Measurements from ENCODE around the gene ZNF618. TPM values are rescaled to one million over a fixed set of nuclear protein-coding genes. Genes with fewer than 3 reads are reported as not detected.

ZNF618 gene
- polyA plus RNA-seq, 1 experiment = 8.7 TPM

DNA sequence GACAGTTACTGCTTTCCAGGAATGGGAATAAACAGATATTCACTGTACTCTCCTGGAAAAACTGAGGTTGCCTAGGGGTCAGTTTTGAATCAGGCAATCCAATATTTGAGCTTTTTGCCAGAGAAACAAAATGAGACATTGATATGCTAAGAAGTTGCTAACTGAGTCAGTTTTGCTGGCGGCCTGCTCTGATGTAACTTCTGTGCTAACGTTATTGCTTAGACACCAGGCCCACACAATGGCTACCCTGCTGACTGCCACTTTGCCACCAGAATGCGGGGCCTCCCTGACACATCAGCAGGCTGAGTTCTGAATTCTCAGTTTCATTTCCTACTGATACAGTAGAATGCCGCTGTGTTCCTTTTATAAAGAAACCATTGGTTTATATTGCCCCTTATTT is 18.2 kb upstream of the ZNF618 start:
- ChIA-PET POLR2A (no interaction called here), CTCF (interaction anchor here (1.7 kb wide), 1 partner anchor 19 kb away, joined by 6 read pairs; no protein-coding TSS in a partner anchor)
- no peak overlapping the region for H3K4me3 ChIP-seq (ENCODE audit: low read depth, low read length)
- no peak for TF ChIP-seq CTCF (IDR thresholded peaks at IDR 0.05; ENCODE audit: low read depth, low read length)
- no peak overlapping the region for H3K27ac ChIP-seq (ENCODE audit: low read depth, low read length)
- DNase-seq (ENCODE audit: low read depth, low spot score) = no peak
- peaks cover 3% of the 10 kb centered on the region; the same call in 1 of the 2 replicates for H3K9me3 ChIP-seq (ENCODE audit: control insufficient read depth, insufficient read depth, low read length)
- peaks cover 26% of the 10 kb centered on the region for H3K27me3 ChIP-seq (ENCODE audit: control insufficient read depth, insufficient read depth, low read length)

GRCh38 chr9:113858282-113858681 is 17.8 kb upstream of the ZNF618 start:
- H3K4me3 ChIP-seq (ENCODE audit: low read depth, low read length) = no peak overlapping the region
- peaks cover 30% of the 10 kb centered on the region for H3K27me3 ChIP-seq (ENCODE audit: control insufficient read depth, insufficient read depth, low read length)
- no peak for DNase-seq (ENCODE audit: low read depth, low spot score)
- ChIA-PET POLR2A (no interaction called here), CTCF (interaction anchor here (1.7 kb wide), 1 partner anchor 19 kb away, joined by 6 read pairs; no protein-coding TSS in a partner anchor)
- no peak overlapping the region for H3K27ac ChIP-seq (ENCODE audit: low read depth, low read length)
- peaks cover 5% of the 10 kb centered on the region; the same call in 1 of the 2 replicates for H3K9me3 ChIP-seq (ENCODE audit: control insufficient read depth, insufficient read depth, low read length)
- no peak for TF ChIP-seq CTCF (IDR thresholded peaks at IDR 0.05; ENCODE audit: low read depth, low read length)

DNA sequence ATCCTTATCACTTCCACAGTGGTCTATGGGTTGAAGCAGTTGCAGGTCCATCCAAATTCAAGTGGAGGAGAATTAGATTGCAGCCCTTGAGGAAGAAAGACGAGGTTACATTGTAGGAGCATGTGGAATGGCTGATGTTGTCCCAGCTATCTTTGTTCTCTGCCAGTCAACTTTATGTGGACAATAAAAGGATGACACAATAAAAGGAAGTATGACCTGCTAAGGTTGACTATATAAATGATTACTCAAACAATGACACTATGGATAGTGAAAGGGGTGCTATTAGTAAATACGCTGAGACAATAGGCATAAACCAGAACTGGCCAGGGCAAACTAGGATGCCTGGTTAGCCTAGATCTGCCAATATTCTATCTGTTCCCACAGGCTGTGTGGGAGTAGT is 12.8 kb upstream of the ZNF618 start:
- POLR2A ChIA-PET = no interaction called here
- DNase-seq (ENCODE audit: low read depth, low spot score) = no peak
- Histone ChIP-seq H3K27ac (ENCODE audit: low read depth, low read length) (no peak overlapping the region), H3K27me3 (ENCODE audit: control insufficient read depth, insufficient read depth, low read length) (peaks cover 36% of the 10 kb centered on the region), H3K9me3 (ENCODE audit: control insufficient read depth, insufficient read depth, low read length) (peaks cover 5% of the 10 kb centered on the region; the same call in 1 of the 2 replicates), H3K4me3 (ENCODE audit: low read depth, low read length) (no peak overlapping the region)
- TF ChIP-seq CTCF (IDR thresholded peaks at IDR 0.05; ENCODE audit: low read depth, low read length) = no peak
- CTCF ChIA-PET = no interaction called here

DNA sequence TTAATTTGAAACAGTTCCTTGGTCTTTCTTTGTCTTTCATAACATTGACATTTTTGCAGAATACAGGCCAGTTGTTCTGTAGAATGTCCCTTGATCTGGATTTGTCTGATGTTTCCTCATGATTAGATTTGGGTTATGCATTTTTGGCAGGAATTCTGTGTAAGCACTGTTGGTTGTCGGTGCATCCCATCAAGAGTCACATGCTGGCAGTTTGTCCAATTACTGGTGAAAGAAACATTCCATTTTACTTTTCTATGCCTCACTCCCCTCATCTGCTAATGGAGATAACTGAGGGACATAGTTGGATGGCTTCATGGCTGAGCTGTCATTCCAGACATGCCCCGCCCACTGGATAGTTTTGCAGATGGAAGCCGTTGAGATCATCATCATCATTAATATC is 7.6 kb upstream of the ZNF618 start:
- Histone ChIP-seq H3K9me3 (ENCODE audit: control insufficient read depth, insufficient read depth, low read length) (no peaks in the 10 kb centered on the region), H3K27ac (ENCODE audit: low read depth, low read length) (no peak overlapping the region), H3K27me3 (ENCODE audit: control insufficient read depth, insufficient read depth, low read length) (peaks cover 18% of the 10 kb centered on the region), H3K4me3 (ENCODE audit: low read depth, low read length) (no peak overlapping the region)
- CTCF ChIA-PET = interaction anchor here (0.6 kb wide), 1 partner anchor 9 kb away, joined by 4 read pairs; no protein-coding TSS in a partner anchor
- TF ChIP-seq CTCF (IDR thresholded peaks at IDR 0.05; ENCODE audit: low read depth, low read length) = no peak
- DNase-seq (ENCODE audit: low read depth, low spot score) = no peak
- POLR2A ChIA-PET = no interaction called here

DNA sequence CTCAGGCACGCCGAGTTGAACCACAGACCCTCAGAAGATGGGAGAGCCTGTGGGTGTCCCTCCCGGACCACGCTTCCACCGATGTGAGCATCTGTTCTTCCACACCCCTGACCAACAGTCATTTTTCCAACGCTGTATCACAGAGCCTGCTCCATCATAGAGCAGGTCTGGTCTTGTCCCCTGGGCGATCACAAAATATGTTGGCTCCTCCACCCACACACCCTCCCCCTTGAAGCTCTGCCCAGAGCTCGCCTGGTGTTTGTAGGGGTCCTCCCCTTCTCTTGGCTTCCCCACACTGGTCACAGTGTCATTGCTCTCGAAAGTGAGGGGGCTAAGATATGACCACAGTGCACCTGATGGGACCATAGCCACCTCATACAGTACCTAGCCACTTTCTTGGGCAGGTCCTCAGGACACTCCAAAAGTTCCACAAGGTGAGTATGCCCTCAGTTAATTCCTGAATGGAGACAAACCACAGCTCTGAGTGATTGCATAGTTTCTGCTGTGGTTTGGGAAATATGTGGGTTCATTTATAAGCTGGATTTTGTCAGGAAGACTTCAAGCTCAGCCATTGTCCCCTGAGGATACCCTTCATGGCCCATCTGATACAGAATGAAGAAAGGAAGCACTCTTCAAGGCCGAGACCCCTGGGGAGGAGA is 3.5 kb upstream of the ZNF618 start:
- CTCF ChIA-PET = no interaction called here
- DNase-seq (ENCODE audit: low read depth, low spot score) = no peak

More for the DNA sequence above, 3.5 kb upstream of the ZNF618 start:
- POLR2A ChIA-PET = no interaction called here
- no peak for TF ChIP-seq CTCF (IDR thresholded peaks at IDR 0.05; ENCODE audit: low read depth, low read length)
- Histone ChIP-seq H3K27me3 (ENCODE audit: control insufficient read depth, insufficient read depth, low read length) (peaks cover 9% of the 10 kb centered on the region), H3K27ac (ENCODE audit: low read depth, low read length) (no peak overlapping the region), H3K9me3 (ENCODE audit: control insufficient read depth, insufficient read depth, low read length) (no peaks in the 10 kb centered on the region), H3K4me3 (ENCODE audit: low read depth, low read length) (no peak overlapping the region)
